ENCODE measurements around the gene SYT1.

GRCh38 chr12:79250960-79251755, 386.6 kb downstream of the SYT1 start:
- TF ChIP-seq, protein P1, sequence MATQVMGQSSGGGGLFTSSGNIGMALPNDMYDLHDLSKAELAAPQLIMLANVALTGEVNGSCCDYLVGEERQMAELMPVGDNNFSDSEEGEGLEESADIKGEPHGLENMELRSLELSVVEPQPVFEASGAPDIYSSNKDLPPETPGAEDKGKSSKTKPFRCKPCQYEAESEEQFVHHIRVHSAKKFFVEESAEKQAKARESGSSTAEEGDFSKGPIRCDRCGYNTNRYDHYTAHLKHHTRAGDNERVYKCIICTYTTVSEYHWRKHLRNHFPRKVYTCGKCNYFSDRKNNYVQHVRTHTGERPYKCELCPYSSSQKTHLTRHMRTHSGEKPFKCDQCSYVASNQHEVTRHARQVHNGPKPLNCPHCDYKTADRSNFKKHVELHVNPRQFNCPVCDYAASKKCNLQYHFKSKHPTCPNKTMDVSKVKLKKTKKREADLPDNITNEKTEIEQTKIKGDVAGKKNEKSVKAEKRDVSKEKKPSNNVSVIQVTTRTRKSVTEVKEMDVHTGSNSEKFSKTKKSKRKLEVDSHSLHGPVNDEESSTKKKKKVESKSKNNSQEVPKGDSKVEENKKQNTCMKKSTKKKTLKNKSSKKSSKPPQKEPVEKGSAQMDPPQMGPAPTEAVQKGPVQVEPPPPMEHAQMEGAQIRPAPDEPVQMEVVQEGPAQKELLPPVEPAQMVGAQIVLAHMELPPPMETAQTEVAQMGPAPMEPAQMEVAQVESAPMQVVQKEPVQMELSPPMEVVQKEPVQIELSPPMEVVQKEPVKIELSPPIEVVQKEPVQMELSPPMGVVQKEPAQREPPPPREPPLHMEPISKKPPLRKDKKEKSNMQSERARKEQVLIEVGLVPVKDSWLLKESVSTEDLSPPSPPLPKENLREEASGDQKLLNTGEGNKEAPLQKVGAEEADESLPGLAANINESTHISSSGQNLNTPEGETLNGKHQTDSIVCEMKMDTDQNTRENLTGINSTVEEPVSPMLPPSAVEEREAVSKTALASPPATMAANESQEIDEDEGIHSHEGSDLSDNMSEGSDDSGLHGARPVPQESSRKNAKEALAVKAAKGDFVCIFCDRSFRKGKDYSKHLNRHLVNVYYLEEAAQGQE (IDR thresholded peaks at IDR 0.05; ENCODE audit: insufficient read depth in 1 of 2, low read depth in 2 of 2, low read length in 2 of 2) = no peak
- TF ChIP-seq POLR2AphosphoS5 (IDR thresholded peaks at IDR 0.05; ENCODE audit: low read depth, low read length) = no peak
